ENCODE measurements around the gene PLA2G4E. TPM values are rescaled to one million over a fixed set of nuclear protein-coding genes. Genes with fewer than 3 reads are reported as not detected.

Gene PLA2G4E
- polyA plus RNA-seq, 1 donor (not counting 4 experiments of a cell fraction or from before 2014, with no cell fraction given), result 3.5 TPM

DNA sequence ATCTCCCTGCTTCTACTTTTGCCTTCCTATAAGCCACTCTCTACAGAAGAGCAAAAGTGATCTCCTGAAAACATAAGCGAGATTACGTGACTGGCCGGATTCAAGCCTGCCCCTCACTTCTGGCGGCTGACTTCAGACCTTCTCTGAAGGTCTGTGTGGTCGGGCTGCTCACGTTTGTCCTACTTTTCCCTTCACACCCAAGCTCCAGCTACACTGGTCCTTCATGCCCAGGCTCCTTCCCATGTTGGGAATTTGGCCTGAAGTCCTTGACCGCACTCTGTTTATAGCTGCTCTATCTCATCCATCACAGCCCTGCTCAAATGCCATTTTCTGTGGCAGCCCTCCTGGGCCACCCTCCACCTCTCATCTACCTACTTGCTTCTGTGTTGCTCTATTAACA, 6.7 kb upstream of the PLA2G4E start:
- Histone ChIP-seq H3K27ac (ENCODE audit: control insufficient read depth, insufficient read depth, low read length) (no peak overlapping the region), H3K36me3 (ENCODE audit: control insufficient read depth in 2 of 2, extremely low read depth in 1 of 2, insufficient read depth in 2 of 2, low read length in 2 of 2) (no peaks in the 10 kb centered on the region), H3K9me1 (ENCODE audit: control insufficient read depth, extremely low read depth, insufficient read depth, low read length) (no peaks in the 10 kb centered on the region), H3K79me2 (ENCODE audit: control insufficient read depth, insufficient read depth, low read length) (no peaks in the 10 kb centered on the region), H3K4me1 (ENCODE audit: control insufficient read depth, extremely low read depth, insufficient read depth, low read length) (peaks cover 14% of the 10 kb centered on the region), H4K20me1 (ENCODE audit: control insufficient read depth, extremely low read depth, insufficient read depth, low read length) (no peaks in the 10 kb centered on the region), H3K9me3 (ENCODE audit: control insufficient read depth, low read depth, low read length) (no peaks in the 10 kb centered on the region), H3K27me3 (ENCODE audit: control insufficient read depth, extremely low read depth, insufficient read depth, low read length) (no peaks in the 10 kb centered on the region), H3K9ac (ENCODE audit: control insufficient read depth, extremely low read depth, insufficient read depth, low read length) (no peak overlapping the region), H3K4me2 (ENCODE audit: control insufficient read depth, extremely low read depth, insufficient read depth, low read depth, low read length) (no peak overlapping the region), H2AFZ (ENCODE audit: control insufficient read depth, low read length) (no peak overlapping the region), H3K4me3 (ENCODE audit: control insufficient read depth in 2 of 3, extremely low read depth in 1 of 3, insufficient read depth in 2 of 3, low read depth in 1 of 3, low read length in 3 of 3) (no peak overlapping the region)
- dilution Hi-C loops (cut with MboI; ENCODE audit: extremely low pct_ligation_motif_present, low sequenced_read_pairs), result no loop called here
- FAIRE-seq (no peak), DNase-seq (ENCODE audit: low read depth, low spot score) (no peak)
- TF ChIP-seq EZH2 (IDR thresholded peaks at IDR 0.05; ENCODE audit: low read length), result no peak
- TF ChIP-seq, protein P1, sequence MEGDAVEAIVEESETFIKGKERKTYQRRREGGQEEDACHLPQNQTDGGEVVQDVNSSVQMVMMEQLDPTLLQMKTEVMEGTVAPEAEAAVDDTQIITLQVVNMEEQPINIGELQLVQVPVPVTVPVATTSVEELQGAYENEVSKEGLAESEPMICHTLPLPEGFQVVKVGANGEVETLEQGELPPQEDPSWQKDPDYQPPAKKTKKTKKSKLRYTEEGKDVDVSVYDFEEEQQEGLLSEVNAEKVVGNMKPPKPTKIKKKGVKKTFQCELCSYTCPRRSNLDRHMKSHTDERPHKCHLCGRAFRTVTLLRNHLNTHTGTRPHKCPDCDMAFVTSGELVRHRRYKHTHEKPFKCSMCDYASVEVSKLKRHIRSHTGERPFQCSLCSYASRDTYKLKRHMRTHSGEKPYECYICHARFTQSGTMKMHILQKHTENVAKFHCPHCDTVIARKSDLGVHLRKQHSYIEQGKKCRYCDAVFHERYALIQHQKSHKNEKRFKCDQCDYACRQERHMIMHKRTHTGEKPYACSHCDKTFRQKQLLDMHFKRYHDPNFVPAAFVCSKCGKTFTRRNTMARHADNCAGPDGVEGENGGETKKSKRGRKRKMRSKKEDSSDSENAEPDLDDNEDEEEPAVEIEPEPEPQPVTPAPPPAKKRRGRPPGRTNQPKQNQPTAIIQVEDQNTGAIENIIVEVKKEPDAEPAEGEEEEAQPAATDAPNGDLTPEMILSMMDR (optimal IDR thresholded peaks at IDR 0.05 in 1 of 3, IDR thresholded peaks at IDR 0.05 in 1 of 3, conservative IDR thresholded peaks at IDR 0.05 in 1 of 3; ENCODE audit: extremely low read depth in 1 of 3, insufficient read depth in 2 of 3, low read length in 3 of 3), result no peak

DNA sequence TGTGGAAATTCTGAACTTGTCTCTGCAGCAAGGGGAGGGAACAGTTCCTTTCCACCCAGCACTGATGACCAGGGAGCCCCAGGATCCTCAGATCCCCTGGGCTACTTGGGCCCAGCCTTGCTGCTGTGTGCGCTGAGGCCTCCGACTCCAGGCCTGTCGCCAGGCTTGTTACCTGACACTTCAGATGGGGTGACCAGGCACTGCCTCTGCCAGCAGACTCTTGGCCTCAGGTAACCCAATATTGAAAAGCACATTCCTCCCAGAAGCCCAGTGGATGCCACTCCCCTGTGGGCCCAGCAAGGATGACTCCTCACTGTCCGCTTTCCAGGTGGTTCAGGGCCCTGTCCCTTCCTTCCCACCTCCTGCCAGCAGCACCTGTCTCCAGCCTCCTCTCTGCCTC, 3.5 kb upstream of the PLA2G4E start:
- H3K9me1 ChIP-seq (ENCODE audit: control insufficient read depth, extremely low read depth, insufficient read depth, low read length), result no peaks in the 10 kb centered on the region

More for the DNA sequence above, 3.5 kb upstream of the PLA2G4E start:
- Histone ChIP-seq H3K27ac (ENCODE audit: control insufficient read depth, insufficient read depth, low read length) (no peak overlapping the region), H3K4me3 (ENCODE audit: control insufficient read depth in 2 of 3, extremely low read depth in 1 of 3, insufficient read depth in 2 of 3, low read depth in 1 of 3, low read length in 3 of 3) (no peak overlapping the region), H3K4me1 (ENCODE audit: control insufficient read depth, extremely low read depth, insufficient read depth, low read length) (peaks cover 12% of the 10 kb centered on the region), H2AFZ (ENCODE audit: control insufficient read depth, low read length) (no peak overlapping the region), H3K9ac (ENCODE audit: control insufficient read depth, extremely low read depth, insufficient read depth, low read length) (no peak overlapping the region), H3K27me3 (ENCODE audit: control insufficient read depth, extremely low read depth, insufficient read depth, low read length) (no peaks in the 10 kb centered on the region), H3K9me3 (ENCODE audit: control insufficient read depth, low read depth, low read length) (no peaks in the 10 kb centered on the region), H3K36me3 (ENCODE audit: control insufficient read depth in 2 of 2, extremely low read depth in 1 of 2, insufficient read depth in 2 of 2, low read length in 2 of 2) (no peaks in the 10 kb centered on the region), H3K4me2 (ENCODE audit: control insufficient read depth, extremely low read depth, insufficient read depth, low read depth, low read length) (no peak overlapping the region), H4K20me1 (ENCODE audit: control insufficient read depth, extremely low read depth, insufficient read depth, low read length) (no peaks in the 10 kb centered on the region), H3K79me2 (ENCODE audit: control insufficient read depth, insufficient read depth, low read length) (no peaks in the 10 kb centered on the region)
- FAIRE-seq (no peak), DNase-seq (ENCODE audit: low read depth, low spot score) (no peak)
- dilution Hi-C loops (cut with MboI; ENCODE audit: extremely low pct_ligation_motif_present, low sequenced_read_pairs), result no loop called here
- TF ChIP-seq, protein P1 (optimal IDR thresholded peaks at IDR 0.05 in 1 of 3, IDR thresholded peaks at IDR 0.05 in 1 of 3, conservative IDR thresholded peaks at IDR 0.05 in 1 of 3; ENCODE audit: extremely low read depth in 1 of 3, insufficient read depth in 2 of 3, low read length in 3 of 3), result no peak
- no peak for TF ChIP-seq EZH2 (IDR thresholded peaks at IDR 0.05; ENCODE audit: low read length)

Measured in keratinocyte (primary cell).